GM12878 (cell line): ENCODE measurements around the gene C1S. TPM values are rescaled to one million over a fixed set of nuclear protein-coding genes. Genes with fewer than 3 reads are reported as not detected.

Source experiments
- ATAC-seq: fragments of 200-7000 bp; cut with Tn5 transposase; 3 replicates; pipeline ENCODE4 v1.9.1; 2020; ENCODE audit warnings: mild to moderate bottlenecking, moderate library complexity
- BruUV-seq: library from RNA; stranded (reverse); fragments of 400-500 nt; replicated peaks from 2 replicates; lab custom pipeline; 2021; lab: Mats Ljungman, UMichigan
- CTCF ChIA-PET: fragments of 300-600 bp; sonication (Branson Sonifier 250); formaldehyde crosslinking; extraction: SDS; loops from one replicate; lab custom pipeline; 2021; ENCODE audit warnings: inconsistent platforms; lab: Yijun Ruan, JAX
- POLR2A ChIA-PET: fragments of 350-600 bp; formaldehyde crosslinking; extraction: SDS; loops from one replicate; lab custom pipeline; 2021; ENCODE audit warnings: inconsistent platforms; lab: Charles Lee
- RAD21 ChIA-PET: fragments of 300-600 bp; sonication (Branson Sonifier 250); formaldehyde crosslinking; loops from one replicate; lab custom pipeline; 2023; ENCODE audit warnings: antibody characterized with exemption; ENCODE audit not compliant: unreplicated experiment; lab: Charles Lee
- SMC1A ChIA-PET: fragments of 300-600 bp; sonication (Branson Sonifier 250); formaldehyde crosslinking; loops from one replicate; lab custom pipeline; 2023; ENCODE audit not compliant: unreplicated experiment, uncharacterized antibody; lab: Charles Lee
- DNase-seq: peaks from one replicate; pipeline ENCODE4 v3.0.0-alpha.2; 2011; ENCODE audit warnings: low read depth, low spot score
- FAIRE-seq: peaks from 3 replicates; lab custom pipeline; 2011; peaks lifted over from hg19 to GRCh38; lab: Jason Lieb, UNC
- H2AFZ ChIP-seq: 2 replicates; pipeline ENCODE4 v1.6.0; 2011; ENCODE audit warnings: low read depth, low read length, control low read depth; ENCODE audit not compliant: control insufficient read depth
- H3K27ac ChIP-seq: 2 replicates; pipeline ENCODE4 v1.5.1; 2011; ENCODE audit warnings: control low read depth; ENCODE audit not compliant: control insufficient read depth, insufficient read depth
- H3K27me3 ChIP-seq, 2 experiments: replicated peaks in 1 of 2; 2 replicates each; pipeline versions ENCODE4 v1.6.0 to v1.6.1; 2011; ENCODE audit warnings: low read length in 1 of 2; ENCODE audit not compliant: control insufficient read depth in 2 of 2, insufficient read depth in 2 of 2
- H3K36me3 ChIP-seq, 2 experiments: 2 replicates each; pipeline ENCODE4 v1.5.1; 2011; ENCODE audit warnings: low read length in 1 of 2; ENCODE audit not compliant: control insufficient read depth in 2 of 2, insufficient read depth in 2 of 2
- H3K4me1 ChIP-seq: 2 replicates; pipeline ENCODE4 v1.6.1; 2011; ENCODE audit warnings: mild to moderate bottlenecking, low read length, moderate library complexity, mixed read lengths; ENCODE audit not compliant: control insufficient read depth, insufficient read depth
- H3K4me2 ChIP-seq: 2 replicates; pipeline ENCODE4 v1.6.0; 2011; ENCODE audit warnings: control low read depth; ENCODE audit not compliant: control insufficient read depth, insufficient read depth
- H3K4me3 ChIP-seq: fragments of 200-600 bp; sonication (generic); 2 replicates; pipeline ENCODE4 v1.5.1; 2016
- H3K79me2 ChIP-seq: 2 replicates; pipeline ENCODE4 v1.6.0; 2011; ENCODE audit warnings: low read length; ENCODE audit not compliant: control insufficient read depth, insufficient read depth
- H3K9ac ChIP-seq: 2 replicates; pipeline ENCODE4 v1.8.0; 2011; ENCODE audit warnings: low read length, control low read depth, mixed read lengths; ENCODE audit not compliant: control insufficient read depth, insufficient read depth
- H3K9me3 ChIP-seq: replicated peaks from 3 replicates; pipeline ENCODE4 v1.5.1; 2011; ENCODE audit warnings: mild to moderate bottlenecking, low read length; ENCODE audit not compliant: control insufficient read depth, insufficient read depth
- H4K20me1 ChIP-seq: 2 replicates; pipeline ENCODE4 v1.6.0; 2011; ENCODE audit not compliant: control insufficient read depth, insufficient read depth
- ASH2L ChIP-seq: fragments of 300-600, 200-600 bp; sonication (generic); IDR thresholded peaks from 2 replicates; pipeline ENCODE4 v1.6.1; 2017; ENCODE audit warnings: low read depth, mild to moderate bottlenecking, borderline replicate concordance
- ATF2 ChIP-seq: IDR thresholded peaks from 2 replicates; pipeline ENCODE4 v1.6.1; 2012; ENCODE audit warnings: low read length, inconsistent platforms
- CEBPZ ChIP-seq: fragments of 150-350 bp; IDR thresholded peaks from 2 replicates; pipeline ENCODE4 v1.6.1; 2016; ENCODE audit warnings: low read depth, low read length
- E4F1 ChIP-seq: fragments of 450-650 bp; IDR thresholded peaks from 2 replicates; pipeline ENCODE4 v1.6.1; 2018; ENCODE audit warnings: borderline replicate concordance, mild to moderate bottlenecking; ENCODE audit not compliant: partially characterized antibody
- EZH2 ChIP-seq: IDR thresholded peaks from 2 replicates; pipeline ENCODE4 v1.6.1; 2012; ENCODE audit warnings: low read depth, mild to moderate bottlenecking, control low read depth, inconsistent platforms, low read length, borderline replicate concordance; ENCODE audit not compliant: control insufficient read depth
- HCFC1 ChIP-seq: fragments of 150-350 bp; IDR thresholded peaks from 2 replicates; pipeline ENCODE4 v1.6.1; 2014; ENCODE audit warnings: low read length
- HDAC2 ChIP-seq: fragments of 200-600 bp; sonication (generic); IDR thresholded peaks from 2 replicates; pipeline ENCODE4 v1.6.1; 2017
- LARP7 ChIP-seq: fragments of 450-650 bp; IDR thresholded peaks from 2 replicates; pipeline ENCODE4 v1.6.1; 2017; ENCODE audit warnings: mild to moderate bottlenecking
- MYB ChIP-seq: fragments of 150-350 bp; IDR thresholded peaks from 2 replicates; pipeline ENCODE4 v1.6.1; 2014; ENCODE audit warnings: mild to moderate bottlenecking, low read depth, low read length, borderline replicate concordance
- NRF1 ChIP-seq: conservative IDR thresholded peaks from 2 replicates; pipeline ENCODE4 v1.6.1; 2011; ENCODE audit warnings: mild to moderate bottlenecking, low read depth, low read length, improper control_type of control experiment
- SUPT20H ChIP-seq: IDR thresholded peaks from 2 replicates; pipeline ENCODE4 v1.6.1; 2011; ENCODE audit warnings: low read depth, mild to moderate bottlenecking, low read length, moderate library complexity, borderline replicate concordance; ENCODE audit not compliant: control insufficient read depth
- TAF1 ChIP-seq: IDR thresholded peaks from 2 replicates; pipeline ENCODE4 v1.6.1; 2011; ENCODE audit warnings: mild to moderate bottlenecking, low read depth, low read length, borderline replicate concordance
- TCF12 ChIP-seq: IDR thresholded peaks from 2 replicates; pipeline ENCODE4 v1.6.1; 2011; ENCODE audit warnings: low read depth, mild to moderate bottlenecking, low read length
- ZNF207 ChIP-seq: fragments of 450-650 bp; IDR thresholded peaks from 2 replicates; pipeline ENCODE4 v1.6.1; 2014; ENCODE audit warnings: antibody characterized with exemption, mild to moderate bottlenecking, borderline replicate concordance
- ZNF622 ChIP-seq: fragments of 450-650 bp; IDR thresholded peaks from 2 replicates; pipeline ENCODE4 v1.6.1; 2017; ENCODE audit warnings: mild to moderate bottlenecking, inconsistent platforms
- WGBS: methylation state at CpG from one replicate; pipeline ENCODE4 v1.1.6; 2016; ENCODE audit warnings: low lambda C conversion rate; ENCODE audit not compliant: insufficient replicate concordance, insufficient coverage; ENCODE audit errors: missing lambda C conversion rate; 5-methylcytosine and 5-hydroxymethylcytosine counted together
- in situ Hi-C: fragments of 300-500 bp; cut with MboI; formaldehyde crosslinking; loops from 9 replicates; pipeline ENCODE4 v1.14.3; 2018; ENCODE audit warnings: mixed read lengths
- intact Hi-C: fragments of 100-400 bp; cut with micrococcal nuclease; formaldehyde crosslinking; loops from one replicate; pipeline ENCODE4 v1.14.2; 2022; ENCODE audit not compliant: unreplicated experiment
- polyA plus RNA-seq, 11 experiments: library from polyadenylated mRNA; depleted of rRNA in 4 of 11; unstranded in 6 of 11; stranded (reverse) in 5 of 11; fragments of >200 nt; fragmentation: Nextera tagmentation in 4 of 11; fragmentation: Illumina TruSeq in 1 of 11; extraction: Ambion mirVana in 4 of 11; extraction: Trizol in 1 of 11; gene quantifications; 1 replicate in 1 of 11; 2 replicates in 10 of 11; pipeline versions ENCODE4 v1.2.1 to v1.2.3, GENCODE V29; 2011 to 2016; ENCODE audit warnings: inconsistent platforms in 2 of 11, missing spikeins in 2 of 11, low read depth in 1 of 11
- total RNA-seq, 4 experiments: library from RNA; depleted of rRNA in 3 of 4; stranded (reverse); fragments of >200 nt in 3 of 4; fragmentation: Illumina TruSeq in 1 of 4; extraction: Trizol in 1 of 4; gene quantifications; 2 replicates each; pipeline versions ENCODE4 v1.2.1 to v1.2.3, GENCODE V29; 2013 to 2021

C1S gene
- total and polyA plus RNA-seq, 10 of the 15 experiments (the other 5 are each of a cell fraction or from before 2014, with no cell fraction given): 0.10 to 1.4 (median 0.42) TPM

- TF ChIP-seq LARP7: no peak
- TF ChIP-seq NRF1: no peak
- TF ChIP-seq ZNF207: no peak
- no peak for TF ChIP-seq MYB
Measured at GRCh38 chr12:7092229-7092985, 31.9 kb downstream of the C1S start, which contains the start of gene C1R (continued).

GRCh38 chr12:7092986-7093460, 32.5 kb downstream of the C1S start:
- H3K27ac ChIP-seq: no peak overlapping the region
- in situ Hi-C loops (no loop called here), intact Hi-C loops (loop anchor here (1.0 to 5.0 kb wide), 4 partner anchors 76 to 171 kb away; partner anchors contain the start of genes C12orf57, EMG1, LPCAT3 and PHB2)
- RAD21 ChIA-PET: interaction anchor here (1.4 kb wide), 2 partner anchors 15 to 149 kb away, joined by 4 read pairs; partner anchors contain the start of gene C12orf57
- BruUV-seq: no TSS peak
- H3K79me2 ChIP-seq: no peaks in the 10 kb centered on the region
- no peak overlapping the region for H3K9ac ChIP-seq
- CTCF ChIA-PET: interaction anchor here (0.6 to 6.3 kb wide), 14 partner anchors 9 to 220 kb away, joined by 3 to 32 read pairs (median 4); partner anchors contain the start of genes C12orf57, C1RL, LPCAT3 and RNU7-1
- no peaks in the 10 kb centered on the region for H3K36me3 ChIP-seq
- no peak overlapping the region for H3K4me3 ChIP-seq
- SMC1A ChIA-PET: interaction anchor here (1.4 to 1.6 kb wide), 2 partner anchors 15 to 132 kb away, joined by 4 to 7 read pairs; no protein-coding TSS in a partner anchor
- POLR2A ChIA-PET: no interaction called here
- FAIRE-seq: no peak
- no peaks in the 10 kb centered on the region; a peak in 1 of 4 replicates for H3K27me3 ChIP-seq
- no peaks in the 10 kb centered on the region for H3K4me1 ChIP-seq
- H3K9me3 ChIP-seq: no peaks in the 10 kb centered on the region
- no peaks in the 10 kb centered on the region for H4K20me1 ChIP-seq
- no peak overlapping the region for H2AFZ ChIP-seq
- ATAC-seq: peak; percentile 9; the same call in 2 of the 3 replicates
- 64% methylated on average over 8 of the region's 8 CpGs for whole genome bisulfite sequencing
- no peak overlapping the region for H3K4me2 ChIP-seq
- DNase-seq: no peak
- TF ChIP-seq EZH2 (no peak), ZNF622 (no peak), ATF2 (no peak), TCF12 (no peak), HCFC1 (no peak), TAF1 (no peak), E4F1 (no peak), ASH2L (no peak), HDAC2 (no peak), SUPT20H (no peak), CEBPZ (no peak)
